IPS-15b (cell line): ENCODE results near the gene TMEM107.
A peak's percentile ranks its signal among the peaks of the same experiment; 100 is the strongest.

Experiments used
- H3K27me3 ChIP-seq: one replicate; pipeline ENCODE4 v1.6.1; 2013; ENCODE audit warnings: low read length; ENCODE audit not compliant: control insufficient read depth, insufficient read depth
- H3K36me3 ChIP-seq: one replicate; pipeline ENCODE4 v1.6.1; 2013; ENCODE audit warnings: low read length; ENCODE audit not compliant: control insufficient read depth, insufficient read depth
- H3K4me1 ChIP-seq: one replicate; pipeline ENCODE4 v1.6.1; 2013; ENCODE audit warnings: mild to moderate bottlenecking, low read length; ENCODE audit not compliant: control insufficient read depth, insufficient read depth
- H3K4me3 ChIP-seq: one replicate; pipeline ENCODE4 v1.5.1; 2013; ENCODE audit warnings: low read depth, low read length
- H3K9ac ChIP-seq: one replicate; pipeline ENCODE4 v1.6.1; 2013; ENCODE audit warnings: low read depth, mild to moderate bottlenecking, low read length
- H3K9me3 ChIP-seq: one replicate; pipeline ENCODE4 v1.6.1; 2013; ENCODE audit warnings: mild to moderate bottlenecking, low read length; ENCODE audit not compliant: control insufficient read depth, insufficient read depth

TMEM107 gene

GRCh38 chr17:8143581-8144400, 32.4 kb downstream of the TMEM107 start:
- Histone ChIP-seq H3K4me1 (no peaks in the 10 kb centered on the region), H3K36me3 (peaks cover 69% of the 10 kb centered on the region), H3K27me3 (no peaks in the 10 kb centered on the region), H3K4me3 (no peak overlapping the region), H3K9ac (no peak overlapping the region), H3K9me3 (no peaks in the 10 kb centered on the region)

GRCh38 chr17:8142887-8143580, 33.1 kb downstream of the TMEM107 start:
- peaks cover 63% of the 10 kb centered on the region for H3K36me3 ChIP-seq
- H3K4me1 ChIP-seq, result no peaks in the 10 kb centered on the region
- H3K9ac ChIP-seq, result no peak overlapping the region
- H3K27me3 ChIP-seq, result peaks cover 2% of the 10 kb centered on the region
- no peak overlapping the region for H3K4me3 ChIP-seq
- no peaks in the 10 kb centered on the region for H3K9me3 ChIP-seq

GRCh38 chr17:8142158-8142886, 33.9 kb downstream of the TMEM107 start:
- H3K4me1 ChIP-seq, result peaks cover 3% of the 10 kb centered on the region
- H3K9ac ChIP-seq, result no peak overlapping the region
- no peak overlapping the region for H3K4me3 ChIP-seq
- no peaks in the 10 kb centered on the region for H3K9me3 ChIP-seq
- peaks cover 56% of the 10 kb centered on the region for H3K36me3 ChIP-seq
- H3K27me3 ChIP-seq, result peaks cover 8% of the 10 kb centered on the region

GRCh38 chr17:8141741-8142140, 34.4 kb downstream of the TMEM107 start:
- Histone ChIP-seq H3K4me1 (peaks cover 3% of the 10 kb centered on the region), H3K9me3 (no peaks in the 10 kb centered on the region), H3K36me3 (peaks cover 50% of the 10 kb centered on the region), H3K4me3 (no peak overlapping the region), H3K27me3 (peaks cover 12% of the 10 kb centered on the region), H3K9ac (no peak overlapping the region)

GRCh38 chr17:8141045-8141444, 35.1 kb downstream of the TMEM107 start:
- peaks cover 3% of the 10 kb centered on the region for H3K4me1 ChIP-seq
- peaks cover 45% of the 10 kb centered on the region for H3K36me3 ChIP-seq
- H3K9me3 ChIP-seq, result no peaks in the 10 kb centered on the region
- peaks cover 16% of the 10 kb centered on the region for H3K27me3 ChIP-seq
- no peak overlapping the region for H3K4me3 ChIP-seq
- no peak overlapping the region for H3K9ac ChIP-seq

GRCh38 chr17:8140065-8141029, 35.8 kb downstream of the TMEM107 start:
- Histone ChIP-seq H3K9ac (no peak overlapping the region), H3K36me3 (peaks cover 38% of the 10 kb centered on the region)

GRCh38 chr17:8138672-8139371, 37.4 kb downstream of the TMEM107 start:
- Histone ChIP-seq H3K9ac (peak overlapping the region; percentile 77), H3K4me1 (peaks cover 4% of the 10 kb centered on the region), H3K9me3 (no peaks in the 10 kb centered on the region), H3K4me3 (peak overlapping the region; percentile 97), H3K27me3 (peaks cover 16% of the 10 kb centered on the region), H3K36me3 (peaks cover 28% of the 10 kb centered on the region)

More at GRCh38 chr17:8140065-8141029, 35.8 kb downstream of the TMEM107 start:
- Histone ChIP-seq H3K4me3 (no peak overlapping the region), H3K4me1 (peaks cover 3% of the 10 kb centered on the region), H3K9me3 (no peaks in the 10 kb centered on the region), H3K27me3 (peaks cover 16% of the 10 kb centered on the region)

GRCh38 chr17:8138374-8138671, 37.9 kb downstream of the TMEM107 start:
- peaks cover 25% of the 10 kb centered on the region for H3K36me3 ChIP-seq
- no peaks in the 10 kb centered on the region for H3K9me3 ChIP-seq
- peak overlapping the region; percentile 97 for H3K4me3 ChIP-seq
- peaks cover 6% of the 10 kb centered on the region for H3K4me1 ChIP-seq
- H3K9ac ChIP-seq, result peak overlapping the region; percentile 66
- peaks cover 16% of the 10 kb centered on the region for H3K27me3 ChIP-seq

GRCh38 chr17:8137645-8138373, 38.4 kb downstream of the TMEM107 start:
- H3K9me3 ChIP-seq, result no peaks in the 10 kb centered on the region
- H3K9ac ChIP-seq, result peak overlapping the region; percentile 66
- H3K36me3 ChIP-seq, result peaks cover 22% of the 10 kb centered on the region
- H3K27me3 ChIP-seq, result peaks cover 16% of the 10 kb centered on the region
- peaks cover 6% of the 10 kb centered on the region for H3K4me1 ChIP-seq
- peak overlapping the region; percentile 97 for H3K4me3 ChIP-seq

GRCh38 chr17:8133941-8134340, 42.2 kb downstream of the TMEM107 start:
- Histone ChIP-seq H3K36me3 (no peaks in the 10 kb centered on the region), H3K4me3 (peak overlapping the region; percentile 27), H3K9me3 (no peaks in the 10 kb centered on the region), H3K9ac (no peak overlapping the region), H3K4me1 (peaks cover 6% of the 10 kb centered on the region), H3K27me3 (peaks cover 27% of the 10 kb centered on the region)
